ENCODE results near the gene PREPL. TPM values are rescaled to one million over a fixed set of nuclear protein-coding genes. Genes with fewer than 3 reads are reported as not detected.

The PREPL gene
- total RNA-seq, 1 experiment from 2014 or later: 53.0 TPM

DNA sequence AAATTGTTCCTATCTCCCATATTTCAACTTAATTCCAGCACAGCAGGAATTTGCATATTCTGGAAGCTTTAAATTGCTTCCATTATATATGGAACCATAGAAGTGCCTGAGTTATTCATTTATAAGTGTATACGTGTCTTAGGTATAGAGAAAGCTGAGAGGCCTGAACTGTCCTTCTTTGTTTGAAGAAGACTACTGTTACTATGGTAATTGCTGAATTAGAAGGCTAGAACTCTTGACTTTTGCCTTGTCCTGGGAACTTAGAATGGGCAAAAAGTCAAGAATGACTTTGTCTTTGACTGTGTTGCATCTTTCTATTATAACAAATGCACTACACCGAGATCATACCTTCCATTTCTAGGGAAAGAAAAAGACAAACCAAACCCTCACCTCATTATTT lies 16.2 kb upstream of the PREPL start:
- no peak for DNase-seq (ENCODE audit: unreplicated experiment)
- Mint-ChIP-seq H3K27ac (ENCODE audit: low read depth, unreplicated experiment) (no peak overlapping the region), H3K9me3 (ENCODE audit: unreplicated experiment) (no peaks in the 10 kb centered on the region), H3K4me3 (ENCODE audit: unreplicated experiment) (no peak overlapping the region), H3K27me3 (ENCODE audit: insufficient read depth, unreplicated experiment) (no peaks in the 10 kb centered on the region), H3K4me1 (ENCODE audit: insufficient read depth, unreplicated experiment) (no peaks in the 10 kb centered on the region), H3K36me3 (ENCODE audit: insufficient read depth, unreplicated experiment) (peaks cover 4% of the 10 kb centered on the region)
- intact Hi-C loops (cut with micrococcal nuclease): no loop called here
- BruUV-seq (replicated peaks): no TSS peak
- TF ChIP-seq, protein P1, sequence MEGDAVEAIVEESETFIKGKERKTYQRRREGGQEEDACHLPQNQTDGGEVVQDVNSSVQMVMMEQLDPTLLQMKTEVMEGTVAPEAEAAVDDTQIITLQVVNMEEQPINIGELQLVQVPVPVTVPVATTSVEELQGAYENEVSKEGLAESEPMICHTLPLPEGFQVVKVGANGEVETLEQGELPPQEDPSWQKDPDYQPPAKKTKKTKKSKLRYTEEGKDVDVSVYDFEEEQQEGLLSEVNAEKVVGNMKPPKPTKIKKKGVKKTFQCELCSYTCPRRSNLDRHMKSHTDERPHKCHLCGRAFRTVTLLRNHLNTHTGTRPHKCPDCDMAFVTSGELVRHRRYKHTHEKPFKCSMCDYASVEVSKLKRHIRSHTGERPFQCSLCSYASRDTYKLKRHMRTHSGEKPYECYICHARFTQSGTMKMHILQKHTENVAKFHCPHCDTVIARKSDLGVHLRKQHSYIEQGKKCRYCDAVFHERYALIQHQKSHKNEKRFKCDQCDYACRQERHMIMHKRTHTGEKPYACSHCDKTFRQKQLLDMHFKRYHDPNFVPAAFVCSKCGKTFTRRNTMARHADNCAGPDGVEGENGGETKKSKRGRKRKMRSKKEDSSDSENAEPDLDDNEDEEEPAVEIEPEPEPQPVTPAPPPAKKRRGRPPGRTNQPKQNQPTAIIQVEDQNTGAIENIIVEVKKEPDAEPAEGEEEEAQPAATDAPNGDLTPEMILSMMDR (IDR thresholded peaks at IDR 0.05; ENCODE audit: unreplicated experiment): no peak
- ChIA-PET CTCF (interaction anchor here (0.6 to 1.8 kb wide), 3 partner anchors 13 to 37 kb away, joined by 3 to 4 read pairs (median 3); no protein-coding TSS in a partner anchor), POLR2A (interaction anchor here (1.5 kb wide), 1 partner anchor 16 kb away, joined by 5 read pairs; the partner anchor contains the start of genes CAMKMT and PREPL)

- no peak overlapping the region for H3K27ac Mint-ChIP-seq (ENCODE audit: low read depth, unreplicated experiment)
- intact Hi-C loops (cut with micrococcal nuclease): no loop called here
- H3K4me1 Mint-ChIP-seq (ENCODE audit: insufficient read depth, unreplicated experiment): no peaks in the 10 kb centered on the region
- no peaks in the 10 kb centered on the region for H3K27me3 Mint-ChIP-seq (ENCODE audit: insufficient read depth, unreplicated experiment)
- DNase-seq (ENCODE audit: unreplicated experiment): no peak
- no peaks in the 10 kb centered on the region for H3K36me3 Mint-ChIP-seq (ENCODE audit: insufficient read depth, unreplicated experiment)
- ChIA-PET CTCF (interaction anchor here (1.4 kb wide), 1 partner anchor 107 kb away, joined by 4 read pairs; no protein-coding TSS in a partner anchor), POLR2A (interaction anchor here (2.3 kb wide), 1 partner anchor 10 kb away, joined by 20 read pairs; the partner anchor contains the start of genes CAMKMT and PREPL)
- no TSS peak for BruUV-seq (replicated peaks)
- no peak overlapping the region for H3K4me3 Mint-ChIP-seq (ENCODE audit: unreplicated experiment)
- TF ChIP-seq, protein P1 (IDR thresholded peaks at IDR 0.05; ENCODE audit: unreplicated experiment): no peak
- H3K9me3 Mint-ChIP-seq (ENCODE audit: unreplicated experiment): no peaks in the 10 kb centered on the region
Observed at GRCh38 chr2:44372246-44372645, 11.0 kb upstream of the PREPL start.

- no peaks in the 10 kb centered on the region for H3K27me3 Mint-ChIP-seq (ENCODE audit: insufficient read depth, unreplicated experiment)
- CTCF ChIA-PET: interaction anchor here (0.6 to 1.4 kb wide), 2 partner anchors 73 to 108 kb away, joined by 4 read pairs; no protein-coding TSS in a partner anchor
- intact Hi-C loops (cut with micrococcal nuclease): no loop called here
Observed at GRCh38 chr2:44371445-44371844, 10.2 kb upstream of the PREPL start.

GRCh38 chr2:44369392-44369791 lies 8.1 kb upstream of the PREPL start:
- H3K4me1 Mint-ChIP-seq (ENCODE audit: insufficient read depth, unreplicated experiment): no peaks in the 10 kb centered on the region
- no TSS peak for BruUV-seq (replicated peaks)
- H3K36me3 Mint-ChIP-seq (ENCODE audit: insufficient read depth, unreplicated experiment): no peaks in the 10 kb centered on the region
- TF ChIP-seq, protein P1 (IDR thresholded peaks at IDR 0.05; ENCODE audit: unreplicated experiment): no peak
- no peaks in the 10 kb centered on the region for H3K9me3 Mint-ChIP-seq (ENCODE audit: unreplicated experiment)
- ChIA-PET POLR2A (interaction anchor here (0.7 kb wide), 1 partner anchor 8 kb away, joined by 3 read pairs; the partner anchor contains the start of gene PREPL), CTCF (interaction anchor here (0.5 to 1.1 kb wide), 4 partner anchors 110 to 586 kb away, joined by 3 to 5 read pairs (median 3); no protein-coding TSS in a partner anchor)
- intact Hi-C loops (cut with micrococcal nuclease): no loop called here
- DNase-seq (ENCODE audit: unreplicated experiment): no peak
- no peaks in the 10 kb centered on the region for H3K27me3 Mint-ChIP-seq (ENCODE audit: insufficient read depth, unreplicated experiment)
- no peak overlapping the region for H3K4me3 Mint-ChIP-seq (ENCODE audit: unreplicated experiment)
- H3K27ac Mint-ChIP-seq (ENCODE audit: low read depth, unreplicated experiment): no peak overlapping the region

More at GRCh38 chr2:44371445-44371844, 10.2 kb upstream of the PREPL start:
- Mint-ChIP-seq H3K9me3 (ENCODE audit: unreplicated experiment) (no peaks in the 10 kb centered on the region), H3K27ac (ENCODE audit: low read depth, unreplicated experiment) (no peak overlapping the region), H3K4me1 (ENCODE audit: insufficient read depth, unreplicated experiment) (no peaks in the 10 kb centered on the region), H3K4me3 (ENCODE audit: unreplicated experiment) (no peak overlapping the region), H3K36me3 (ENCODE audit: insufficient read depth, unreplicated experiment) (no peaks in the 10 kb centered on the region)
- no peak for DNase-seq (ENCODE audit: unreplicated experiment)
- TF ChIP-seq, protein P1 (IDR thresholded peaks at IDR 0.05; ENCODE audit: unreplicated experiment): no peak
- no TSS peak for BruUV-seq (replicated peaks)
- POLR2A ChIA-PET: interaction anchor here (0.7 to 2.3 kb wide), 3 partner anchors 9 to 335 kb away, joined by 3 to 20 read pairs (median 3); partner anchors contain the start of genes CAMKMT and PREPL
